CD14-positive monocyte (primary cell): ENCODE measurements around the gene DIAPH2. TPM values are rescaled to one million over a fixed set of nuclear protein-coding genes. Genes with fewer than 3 reads are reported as not detected.

ENCODE experiments used
- DNase-seq, 3 donors: peaks; one replicate each; pipeline ENCODE4 v3.0.0-alpha.2; 2011 to 2022
- H2AFZ ChIP-seq: 2 replicates; pipeline ENCODE4 v1.6.0; 2012; ENCODE audit warnings: mild to moderate bottlenecking, low read depth, low read length, inconsistent platforms; ENCODE audit not compliant: insufficient read depth, poor library complexity, severe bottlenecking
- H3K27ac ChIP-seq, 2 donors: 1 replicate in 1 of 2; 2 replicates in 1 of 2; pipeline ENCODE4 v1.5.1; 2012 to 2013; ENCODE audit warnings: low read length in 2 of 2, control low read depth in 1 of 2, inconsistent platforms in 1 of 2, low read depth in 1 of 2, mild to moderate bottlenecking in 1 of 2
- H3K27me3 ChIP-seq, 2 donors: one replicate each; pipeline versions ENCODE4 v1.6.0 to v1.6.1; 2011 to 2013; ENCODE audit warnings: low read length in 2 of 2; ENCODE audit not compliant: control insufficient read depth in 2 of 2, insufficient read depth in 2 of 2
- H3K36me3 ChIP-seq, 2 donors: replicated peaks in 1 of 2; 1 replicate in 1 of 2; 2 replicates in 1 of 2; pipeline versions ENCODE4 v1.5.1 to v1.6.1; 2012 to 2013; ENCODE audit warnings: low read length in 2 of 2, control low read depth in 1 of 2, inconsistent platforms in 1 of 2, mild to moderate bottlenecking in 1 of 2; ENCODE audit not compliant: insufficient read depth in 2 of 2, control insufficient read depth in 1 of 2
- H3K4me1 ChIP-seq, 2 donors: 1 replicate in 1 of 2; 2 replicates in 1 of 2; pipeline versions ENCODE4 v1.5.1 to v1.6.1; 2012 to 2013; ENCODE audit warnings: low read length in 2 of 2, control low read depth in 1 of 2, inconsistent platforms in 1 of 2, mild to moderate bottlenecking in 1 of 2, moderate library complexity in 1 of 2; ENCODE audit not compliant: insufficient read depth in 2 of 2, control insufficient read depth in 1 of 2
- H3K4me2 ChIP-seq: replicated peaks from 2 replicates; pipeline ENCODE3; 2012; ENCODE audit warnings: low read length, moderate library complexity, mild to moderate bottlenecking; ENCODE audit not compliant: poor library complexity, severe bottlenecking; ENCODE audit errors: extremely low read depth
- H3K4me3 ChIP-seq, 3 experiments: fragments of 200-600 bp in 1 of 3; sonication (generic) in 1 of 3; replicated peaks in 1 of 3; 1 replicate in 2 of 3; 2 replicates in 1 of 3; pipeline ENCODE4 v1.5.1; 2011 to 2013; ENCODE audit warnings: low read length in 3 of 3, mild to moderate bottlenecking in 3 of 3, control low read depth in 2 of 3, low read depth in 2 of 3, inconsistent platforms in 1 of 3, moderate library complexity in 1 of 3
- H3K79me2 ChIP-seq: 2 replicates; pipeline ENCODE4 v1.6.0; 2012; ENCODE audit warnings: mild to moderate bottlenecking, control low read depth, inconsistent platforms, low read length, moderate library complexity; ENCODE audit not compliant: insufficient read depth
- H3K9ac ChIP-seq: 2 replicates; pipeline ENCODE4 v1.6.0; 2017; ENCODE audit warnings: low read length, mild to moderate bottlenecking; ENCODE audit not compliant: insufficient read depth, poor library complexity, severe bottlenecking
- H3K9me3 ChIP-seq, 2 donors: replicated peaks in 1 of 2; 1 replicate in 1 of 2; 2 replicates in 1 of 2; pipeline versions ENCODE4 v1.5.1 to v1.6.1; 2012 to 2013; ENCODE audit warnings: low read length in 2 of 2, control low read depth in 1 of 2; ENCODE audit not compliant: control insufficient read depth in 1 of 2, insufficient read depth in 1 of 2
- H4K20me1 ChIP-seq: 2 replicates; pipeline ENCODE4 v1.6.0; 2012; ENCODE audit warnings: mild to moderate bottlenecking, low read length, control low read depth, moderate library complexity; ENCODE audit not compliant: insufficient read depth
- H3K27ac Mint-ChIP-seq, 7 donors: one replicate each; pipeline ENCODE4 v1.8.0; 2020; ENCODE audit warnings: mild to moderate bottlenecking in 7 of 7, mixed read lengths in 7 of 7, moderate library complexity in 6 of 7, inconsistent platforms in 2 of 7
- H3K27me3 Mint-ChIP-seq, 3 donors: one replicate each; pipeline ENCODE4 v1.8.0; 2021 to 2022; ENCODE audit warnings: low read depth in 3 of 3, mild to moderate bottlenecking in 3 of 3, mixed read lengths in 3 of 3, moderate library complexity in 3 of 3, inconsistent platforms in 1 of 3
- H3K36me3 Mint-ChIP-seq, 2 donors: one replicate each; pipeline ENCODE4 v1.8.0; 2020; ENCODE audit warnings: mixed read lengths in 2 of 2, inconsistent platforms in 1 of 2, mild to moderate bottlenecking in 1 of 2
- H3K4me1 Mint-ChIP-seq: one replicate; pipeline ENCODE4 v1.8.0; 2020; ENCODE audit warnings: mild to moderate bottlenecking, mixed read lengths
- H3K4me3 Mint-ChIP-seq, 2 donors: one replicate each; pipeline ENCODE4 v1.8.0; 2020; ENCODE audit warnings: mild to moderate bottlenecking in 2 of 2, mixed read lengths in 2 of 2, moderate library complexity in 1 of 2
- H3K9me3 Mint-ChIP-seq, 7 donors: one replicate each; pipeline ENCODE4 v1.8.0; 2020 to 2022; ENCODE audit warnings: mixed read lengths in 7 of 7, mild to moderate bottlenecking in 6 of 7, moderate library complexity in 6 of 7, inconsistent platforms in 2 of 7
- CTCF ChIP-seq: fragments of 200-600 bp; IDR thresholded peaks from one replicate; pipeline ENCODE4 v1.8.0; 2022; ENCODE audit warnings: antibody characterized with exemption, mild to moderate bottlenecking
- WGBS: methylation state at CpG from one replicate; pipeline ENCODE4 v1.1.5; 2013; ENCODE audit warnings: missing lambda C conversion rate; ENCODE audit not compliant: insufficient coverage; 5-methylcytosine and 5-hydroxymethylcytosine counted together
- intact Hi-C, 2 donors: fragments of 100-400 bp; cut with micrococcal nuclease; formaldehyde crosslinking; loops; one replicate each; pipeline versions ENCODE4 v1.15.0 to v1.15.1; 2023
- polyA plus RNA-seq, 3 donors: library from polyadenylated mRNA; depleted of rRNA in 1 of 3; unstranded in 2 of 3; stranded (reverse) in 1 of 3; fragments of 300-500 nt in 2 of 3; fragments of >200 nt in 1 of 3; fragmentation: Illumina TruSeq in 2 of 3; gene quantifications; 1 replicate in 2 of 3; 2 replicates in 1 of 3; pipeline ENCODE4 v1.2.3, GENCODE V29; 2012 to 2021

DIAPH2 gene
- polyA plus RNA-seq, 3 donors: 9.5 to 20.5 (median 11.4) TPM

GRCh38 chrX:96692890-96693289 lies 8.2 kb downstream of the DIAPH2 start:
- Mint-ChIP-seq H3K4me1 (peaks cover 35% of the 10 kb centered on the region), H3K9me3 (no peaks in the 10 kb centered on the region), H3K4me3 (no peak overlapping the region), H3K27me3 (peaks cover 0 to 6% (median 0%) of the 10 kb centered on the region in 3 donors), H3K36me3 (peaks cover 5 to 7% of the 10 kb centered on the region in 2 donors), H3K27ac (peak overlapping the region in 3 of 7 donors; percentile 32 to 72 (median 61))
- no peaks in the 10 kb centered on the region for H3K9me3 ChIP-seq
- H3K79me2 ChIP-seq: peaks cover 100% of the 10 kb centered on the region
- H3K27me3 ChIP-seq: no peaks in the 10 kb centered on the region
- no peak overlapping the region for H3K9ac ChIP-seq
- intact Hi-C loops: no loop called here
- H4K20me1 ChIP-seq: peaks cover 29% of the 10 kb centered on the region
- H3K27ac ChIP-seq: peak overlapping the region in 1 of 2 donors; percentile 56
- no peaks in the 10 kb centered on the region for H3K36me3 ChIP-seq
- peak overlapping the region; percentile 31 for H3K4me2 ChIP-seq
- no peak for TF ChIP-seq CTCF
- peak overlapping the region in 1 of 3 experiments; percentile 16 for H3K4me3 ChIP-seq
- H2AFZ ChIP-seq: no peak overlapping the region
- H3K4me1 ChIP-seq: peaks cover 15 to 28% of the 10 kb centered on the region in 2 donors
- no peak for DNase-seq

- peak overlapping the region in 1 of 2 donors; percentile 56 for H3K27ac ChIP-seq
- Mint-ChIP-seq H3K9me3 (no peaks in the 10 kb centered on the region), H3K4me1 (peaks cover 35% of the 10 kb centered on the region), H3K27ac (peak overlapping the region in 3 of 7 donors; percentile 26 to 50 (median 42)), H3K27me3 (peaks cover 0 to 6% (median 0%) of the 10 kb centered on the region in 3 donors), H3K4me3 (no peak overlapping the region), H3K36me3 (peaks cover 5 to 7% of the 10 kb centered on the region in 2 donors)
- no peaks in the 10 kb centered on the region for H3K9me3 ChIP-seq
- no peak overlapping the region for H3K9ac ChIP-seq
- no peaks in the 10 kb centered on the region for H3K36me3 ChIP-seq
- peaks cover 100% of the 10 kb centered on the region for H3K79me2 ChIP-seq
- intact Hi-C loops: no loop called here
- no peak for TF ChIP-seq CTCF
- no peak overlapping the region for H2AFZ ChIP-seq
- H4K20me1 ChIP-seq: peaks cover 30% of the 10 kb centered on the region
- no peaks in the 10 kb centered on the region for H3K27me3 ChIP-seq
- H3K4me3 ChIP-seq: no peak overlapping the region
- WGBS: 100% methylated on average over 1 of the region's 6 CpGs
- no peak for DNase-seq
- H3K4me2 ChIP-seq: no peak overlapping the region
- peaks cover 14 to 26% of the 10 kb centered on the region in 2 donors for H3K4me1 ChIP-seq
These were observed 8.8 kb downstream of the DIAPH2 start for GRCh38 chrX:96693407-96693806.
